GM23338 (cell line): ENCODE measurements around the gene RNU1-2. TPM values are rescaled to one million over a fixed set of nuclear protein-coding genes. Genes with fewer than 3 reads are reported as not detected.

Experiments used
- ATAC-seq: fragments of 200-7000 bp; cut with Tn5 transposase; 3 replicates; pipeline ENCODE4 v1.9.1; 2020
- DNase-seq: peaks from one replicate; pipeline ENCODE4 v3.0.0-alpha.2; 2015; ENCODE audit warnings: low spot score
- H2AFZ ChIP-seq: fragments of 200-600 bp; sonication (generic); 2 replicates; pipeline ENCODE4 v1.8.0; 2016; ENCODE audit warnings: antibody characterized with exemption, mild to moderate bottlenecking, moderate library complexity
- H3F3A ChIP-seq: fragments of 200-600 bp; sonication (generic); replicated peaks from 2 replicates; pipeline ENCODE4 v1.8.0; 2017; ENCODE audit warnings: antibody characterized with exemption, mixed run types, low read depth
- H3K27ac ChIP-seq: fragments of 200-600 bp; sonication (generic); 2 replicates; pipeline ENCODE4 v1.6.1; 2016; ENCODE audit warnings: low read depth
- H3K27me3 ChIP-seq: fragments of 200-600 bp; sonication (generic); 2 replicates; pipeline ENCODE4 v1.8.0; 2016; ENCODE audit warnings: mild to moderate bottlenecking, mixed run types, moderate library complexity; ENCODE audit not compliant: insufficient read depth
- H3K36me3 ChIP-seq: fragments of 200-600 bp; sonication (generic); 2 replicates; pipeline ENCODE4 v1.8.0; 2016; ENCODE audit warnings: mild to moderate bottlenecking; ENCODE audit not compliant: insufficient read depth
- H3K4me1 ChIP-seq: fragments of 200-600 bp; sonication (generic); 2 replicates; pipeline ENCODE4 v1.8.0; 2016; ENCODE audit warnings: mild to moderate bottlenecking, moderate library complexity; ENCODE audit not compliant: insufficient read depth
- H3K4me2 ChIP-seq: fragments of 200-600 bp; sonication (generic); 2 replicates; pipeline ENCODE4 v1.7.1; 2017; ENCODE audit warnings: mixed run types
- H3K4me3 ChIP-seq: fragments of 200-600 bp; sonication (generic); 2 replicates; pipeline ENCODE4 v1.6.1; 2016; ENCODE audit warnings: mixed run types
- H3K79me2 ChIP-seq: fragments of 200-600 bp; sonication (generic); replicated peaks from 2 replicates; pipeline ENCODE4 v1.8.0; 2017; ENCODE audit warnings: mild to moderate bottlenecking; ENCODE audit not compliant: insufficient read depth
- H3K9me2 ChIP-seq: fragments of 200-600 bp; sonication (generic); 2 replicates; pipeline ENCODE4 v1.8.0; 2017; ENCODE audit not compliant: insufficient read depth
- H4K20me1 ChIP-seq: fragments of 200-600 bp; sonication (generic); replicated peaks from 2 replicates; pipeline ENCODE4 v1.8.0; 2017; ENCODE audit warnings: mild to moderate bottlenecking; ENCODE audit not compliant: insufficient read depth
- H3K27ac Mint-ChIP-seq: 2 replicates; pipeline ENCODE4 v1.8.0; 2020; ENCODE audit warnings: inconsistent platforms, mild to moderate bottlenecking, moderate library complexity, mixed read lengths
- H3K27me3 Mint-ChIP-seq: 3 replicates; pipeline ENCODE4 v1.8.0; 2022; ENCODE audit warnings: low read depth, mild to moderate bottlenecking, moderate library complexity, mixed read lengths, inconsistent platforms; ENCODE audit not compliant: insufficient read depth, poor library complexity
- H3K36me3 Mint-ChIP-seq: 3 replicates; pipeline ENCODE4 v1.8.0; 2021; ENCODE audit warnings: low read depth, mild to moderate bottlenecking, inconsistent platforms, moderate library complexity, mixed read lengths
- H3K4me1 Mint-ChIP-seq: 3 replicates; pipeline ENCODE4 v1.8.0; 2020; ENCODE audit warnings: mild to moderate bottlenecking, inconsistent platforms, mixed read lengths
- H3K4me3 Mint-ChIP-seq: 3 replicates; pipeline ENCODE4 v1.8.0; 2021; ENCODE audit warnings: moderate library complexity, mild to moderate bottlenecking, inconsistent platforms, mixed read lengths
- H3K9me3 Mint-ChIP-seq: 3 replicates; pipeline ENCODE4 v1.8.0; 2020; ENCODE audit warnings: moderate library complexity, mild to moderate bottlenecking, inconsistent platforms, mixed read lengths
- EZH2 ChIP-seq: fragments of 200-600 bp; sonication (generic); IDR thresholded peaks from one replicate; pipeline ENCODE4 v1.8.0; 2017; ENCODE audit warnings: antibody characterized with exemption, mild to moderate bottlenecking, low read depth; ENCODE audit not compliant: unreplicated experiment
- NANOG ChIP-seq: IDR thresholded peaks from 2 replicates; pipeline ENCODE4 v1.6.1; 2016; ENCODE audit warnings: antibody characterized with exemption, borderline replicate concordance
- POLR2AphosphoS5 ChIP-seq: IDR thresholded peaks from 2 replicates; pipeline ENCODE4 v1.6.1; 2016; ENCODE audit warnings: antibody characterized with exemption, low read depth
- STAT1 ChIP-seq: IDR thresholded peaks from one replicate; pipeline ENCODE4 v1.6.1; 2016; ENCODE audit warnings: antibody characterized with exemption; ENCODE audit not compliant: unreplicated experiment
- ZNF462 ChIP-seq: fragments of 250-450 bp; sonication (Bioruptor Pico); IDR thresholded peaks from 2 replicates; pipeline ENCODE4 v1.5.0; 2020; ENCODE audit warnings: mild to moderate bottlenecking, moderate library complexity
- polyA plus RNA-seq: library from polyadenylated mRNA; unstranded; fragments of >200 nt; fragmentation: Nextera tagmentation; extraction: Ambion mirVana; gene quantifications from 2 replicates; pipeline ENCODE4 v1.2.1, GENCODE V29; 2016
- total RNA-seq: library from RNA; depleted of rRNA; stranded (reverse); fragments of >200 nt; shearing (Covaris generic); gene quantifications from 2 replicates; pipeline ENCODE4 v1.2.3, GENCODE V29; 2014

The RNU1-2 gene
- total and polyA plus RNA-seq, 2 experiments from 2014 or later, result not detected

DNA sequence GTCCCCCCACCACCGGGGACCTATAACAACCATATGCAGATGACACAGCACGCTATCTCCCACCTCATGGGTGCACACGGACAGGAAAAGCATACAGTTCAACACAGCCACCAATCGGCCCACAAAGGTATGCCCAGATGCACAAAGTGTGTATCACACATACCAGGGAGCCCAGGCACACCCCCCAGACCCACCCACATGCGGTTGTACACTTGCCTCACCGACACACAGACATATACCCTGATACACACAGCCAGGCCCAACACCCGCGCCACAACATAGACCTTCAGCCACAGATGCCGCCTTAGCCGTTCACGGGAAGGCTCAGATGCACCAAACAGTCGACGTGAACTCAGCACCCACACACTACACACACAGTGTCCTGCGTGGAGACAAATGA, 31.5 kb downstream of the RNU1-2 start (continued):
- no peak for TF ChIP-seq ZNF462
- no peak for TF ChIP-seq EZH2
- no peak for TF ChIP-seq STAT1
- no peak for TF ChIP-seq POLR2AphosphoS5

DNA sequence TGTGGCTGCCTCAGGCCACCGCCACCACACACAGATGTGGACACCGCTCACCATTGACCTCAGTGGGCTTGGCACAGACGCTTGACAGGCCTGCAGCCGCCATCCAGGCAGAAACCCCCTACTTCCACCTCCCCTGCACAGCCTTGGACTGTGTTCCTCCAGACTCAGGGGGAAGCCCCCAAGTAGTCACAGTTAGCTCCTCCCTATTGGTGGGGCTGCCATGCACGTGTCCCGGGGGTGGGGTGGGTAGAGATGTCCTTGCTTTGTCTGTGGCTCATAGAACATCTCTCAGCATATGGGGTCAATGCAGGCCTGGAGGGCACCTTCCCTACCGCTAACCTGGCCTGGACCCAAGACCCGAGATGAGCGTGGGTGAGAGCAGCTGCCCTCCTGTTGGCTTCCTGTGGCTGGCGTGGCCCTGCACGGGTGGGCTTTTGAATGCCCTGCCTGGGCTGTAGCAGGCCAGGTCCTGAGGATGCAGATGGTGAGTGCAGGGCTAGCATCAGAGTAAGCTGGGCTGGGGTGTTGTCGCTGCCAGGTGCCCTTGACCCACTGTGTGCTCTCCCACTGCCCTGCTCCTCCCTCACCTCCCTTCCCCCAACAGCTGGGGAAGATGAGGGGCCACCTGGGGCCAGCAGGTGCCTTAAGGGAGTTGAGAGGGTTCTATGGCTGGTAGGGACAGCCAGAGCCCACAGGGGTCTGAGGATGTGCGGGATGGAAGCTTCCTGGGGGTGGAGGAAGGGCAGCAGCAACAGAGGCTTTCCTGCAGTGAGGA, 32.1 kb downstream of the RNU1-2 start:
- Mint-ChIP-seq H3K36me3 (peaks cover 34% of the 10 kb centered on the region), H3K4me1 (peaks cover 41% of the 10 kb centered on the region), H3K9me3 (no peaks in the 10 kb centered on the region), H3K27ac (peak overlapping the region; percentile 12), H3K27me3 (peaks cover 17% of the 10 kb centered on the region), H3K4me3 (no peak overlapping the region; the same call in 2 of the 3 replicates)
- Histone ChIP-seq H3K27me3 (no peaks in the 10 kb centered on the region), H2AFZ (no peak overlapping the region), H3K4me1 (peaks cover 19% of the 10 kb centered on the region), H4K20me1 (peaks cover 36% of the 10 kb centered on the region), H3K79me2 (peaks cover 38% of the 10 kb centered on the region), H3K27ac (no peak overlapping the region), H3K36me3 (peaks cover 17% of the 10 kb centered on the region), H3K9me2 (no peaks in the 10 kb centered on the region), H3F3A (peaks cover 55% of the 10 kb centered on the region), H3K4me3 (no peak overlapping the region), H3K4me2 (no peak overlapping the region)
- ATAC-seq, result no peak
- TF ChIP-seq STAT1 (no peak), NANOG (no peak), ZNF462 (no peak)
- no peak for DNase-seq
